Measurements from ENCODE around the gene CCBE1.
"Not testable (repeated sequence)": the region's sequence is repeated elsewhere in the genome, so short reads cannot be mapped to it uniquely, and the experiment has no call there.

Gene CCBE1

DNA sequence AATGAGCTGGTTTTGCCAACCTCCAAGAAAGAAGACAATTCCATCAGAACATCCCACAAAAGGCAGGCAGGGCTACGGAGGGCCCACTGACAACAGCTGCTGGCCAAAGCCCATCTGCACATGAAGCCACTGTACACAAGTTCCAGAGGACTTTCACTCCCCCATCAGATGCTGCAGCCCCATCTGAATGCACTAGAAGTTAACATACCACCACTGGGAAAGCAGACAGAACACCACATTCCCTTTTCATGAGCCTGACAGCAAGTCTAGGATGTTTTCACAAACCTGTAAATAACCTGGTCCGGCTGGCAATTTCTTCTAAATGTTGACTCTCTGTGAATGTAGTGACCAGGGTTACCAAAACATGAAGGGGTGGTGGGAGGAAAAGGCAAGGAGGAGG, 41.5 kb downstream of the CCBE1 start:
- DNase-seq (ENCODE audit: low read depth) = no peak

GRCh38 chr18:59651071-59651470, 46.2 kb downstream of the CCBE1 start:
- DNase-seq (ENCODE audit: low read depth) = no peak

- DNase-seq (ENCODE audit: low read depth) = no peak
These were observed 46.9 kb downstream of the CCBE1 start for GRCh38 chr18:59650266-59650820.

- DNase-seq (ENCODE audit: low read depth) = no peak
These were observed 47.6 kb downstream of the CCBE1 start for GRCh38 chr18:59649591-59649990.

- not testable (repeated sequence) for DNase-seq (ENCODE audit: low read depth)
These were observed 48.8 kb downstream of the CCBE1 start for GRCh38 chr18:59648469-59648868.

DNA sequence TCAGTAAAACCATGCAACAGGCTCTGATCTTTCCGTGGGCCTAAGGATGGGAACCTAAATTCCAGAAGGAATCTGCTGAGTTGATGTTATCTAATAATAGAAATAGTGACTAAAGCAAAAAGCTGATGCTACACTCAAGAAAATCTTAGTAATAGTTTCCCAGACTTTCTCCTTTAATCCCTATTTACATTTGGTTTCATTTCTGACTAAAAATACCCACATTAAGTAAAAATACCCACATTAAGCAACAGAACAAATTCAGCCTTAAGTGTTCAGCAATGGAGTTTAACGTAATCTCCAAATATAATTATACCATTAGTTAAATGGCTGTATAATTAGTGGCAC, 50.3 kb downstream of the CCBE1 start:
- DNase-seq (ENCODE audit: low read depth) = no peak

DNA sequence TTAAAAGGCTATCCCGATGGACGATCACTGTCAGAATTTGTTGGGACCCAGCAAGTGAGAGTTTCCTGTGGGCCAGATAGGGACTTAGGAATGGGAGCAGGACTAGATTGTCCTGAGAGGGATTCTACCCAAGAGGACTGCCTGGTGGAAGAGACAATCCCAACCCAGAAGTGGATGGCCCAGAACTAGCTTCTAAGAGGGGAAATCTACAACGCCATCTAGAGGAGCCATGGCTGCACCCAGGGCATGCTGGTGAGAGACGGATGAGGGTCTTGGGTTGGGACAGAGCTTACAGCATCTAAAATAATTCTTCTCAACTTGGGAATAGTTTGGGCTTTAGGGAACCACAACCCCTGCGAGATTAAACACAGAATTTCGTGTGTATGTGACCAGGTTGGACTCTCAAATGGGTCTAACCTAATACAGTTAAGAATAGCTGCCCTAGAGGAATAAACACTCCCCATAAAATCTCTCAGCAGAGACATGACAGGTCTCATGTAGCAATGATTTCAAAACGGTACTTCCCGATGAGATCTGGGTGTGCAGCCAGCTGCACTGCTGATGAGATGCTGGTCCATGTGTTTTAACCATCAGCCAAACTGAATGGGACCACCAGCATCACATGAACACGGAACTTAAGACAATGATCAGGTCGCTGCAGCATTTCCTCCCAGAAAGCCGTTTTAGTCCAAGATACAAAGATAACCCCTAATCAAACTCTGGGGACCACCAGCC, 50.8 kb downstream of the CCBE1 start:
- DNase-seq (ENCODE audit: low read depth) = no peak

GRCh38 chr18:59643740-59644139, 53.5 kb downstream of the CCBE1 start:
- DNase-seq (ENCODE audit: low read depth) = no peak

DNA sequence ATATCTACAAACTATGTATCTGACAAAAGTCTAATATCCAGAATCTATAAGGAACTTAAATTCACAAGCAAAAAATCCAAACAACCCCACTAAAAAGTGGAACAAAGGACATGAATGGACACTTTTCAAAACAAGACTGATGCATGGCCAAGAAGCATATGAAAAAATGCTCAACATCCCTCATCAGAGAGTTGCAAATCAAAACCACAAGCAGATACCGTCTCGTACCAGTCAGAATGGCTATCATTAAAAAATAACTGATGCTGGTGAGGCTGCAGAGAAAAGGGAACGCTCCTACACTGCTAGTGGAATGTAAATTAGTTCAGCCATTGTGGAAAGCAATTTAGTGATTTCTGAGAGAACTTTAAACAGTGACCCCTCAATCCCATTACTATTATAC, 56.5 kb downstream of the CCBE1 start:
- DNase-seq (ENCODE audit: low read depth) = no peak

GRCh38 chr18:59639821-59640220, 57.4 kb downstream of the CCBE1 start:
- no peak for DNase-seq (ENCODE audit: low read depth)

DNA sequence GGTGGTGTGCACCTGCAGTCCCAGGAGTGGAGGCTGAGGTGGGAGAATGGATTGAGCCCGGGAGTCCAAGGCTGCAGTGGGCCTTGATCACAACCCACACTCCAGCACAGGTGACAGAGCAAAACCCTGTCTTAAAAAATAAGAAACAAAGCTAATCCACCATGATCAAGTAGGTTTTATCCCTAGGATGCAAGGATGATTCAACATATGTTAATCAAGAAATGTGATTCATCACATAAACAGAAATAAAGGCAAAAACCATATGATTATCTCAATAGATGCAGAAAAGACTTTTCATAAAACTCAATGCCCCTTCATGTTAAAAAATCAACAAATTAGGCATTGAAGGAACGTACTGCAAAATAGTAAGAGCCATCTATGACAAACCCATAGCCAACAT, 58.1 kb downstream of the CCBE1 start:
- no peak for DNase-seq (ENCODE audit: low read depth)

- no peak for DNase-seq (ENCODE audit: low read depth)
These were observed 63.2 kb downstream of the CCBE1 start for GRCh38 chr18:59633961-59634485.

GRCh38 chr18:59633317-59633716, 63.9 kb downstream of the CCBE1 start:
- no peak for DNase-seq (ENCODE audit: low read depth)

- DNase-seq (ENCODE audit: low read depth) = no peak
These were observed 65.5 kb downstream of the CCBE1 start for GRCh38 chr18:59631583-59632181.

- DNase-seq (ENCODE audit: low read depth) = no peak
These were observed 67.3 kb downstream of the CCBE1 start for GRCh38 chr18:59629894-59630293.

DNA sequence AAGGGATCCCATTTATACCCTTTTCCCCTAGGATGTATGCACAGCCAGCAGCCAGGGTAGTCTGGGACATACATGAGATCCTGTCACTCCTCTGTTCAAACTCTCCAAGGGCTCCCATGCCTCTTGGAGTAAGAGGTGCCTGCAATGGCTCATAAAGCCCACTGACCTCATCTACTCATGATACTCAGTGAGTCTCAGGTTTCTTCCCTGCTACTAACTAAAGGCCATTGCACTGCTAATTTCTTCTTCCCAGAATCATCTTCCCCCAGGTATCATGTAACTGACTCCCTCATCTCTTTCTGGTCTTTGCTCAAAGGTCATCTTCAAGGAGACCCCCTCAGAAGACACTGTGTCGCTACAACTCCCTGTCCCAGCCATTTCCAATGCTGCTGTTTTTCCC, 68.2 kb downstream of the CCBE1 start:
- no peak for DNase-seq (ENCODE audit: low read depth)

- no peak for DNase-seq (ENCODE audit: low read depth)
These were observed 69.8 kb downstream of the CCBE1 start for GRCh38 chr18:59627414-59627813.

GRCh38 chr18:59624369-59624765, 72.9 kb downstream of the CCBE1 start:
- no peak for DNase-seq (ENCODE audit: low read depth)

- DNase-seq (ENCODE audit: low read depth) = no peak
These were observed 73.5 kb downstream of the CCBE1 start for GRCh38 chr18:59623456-59624368.

DNA sequence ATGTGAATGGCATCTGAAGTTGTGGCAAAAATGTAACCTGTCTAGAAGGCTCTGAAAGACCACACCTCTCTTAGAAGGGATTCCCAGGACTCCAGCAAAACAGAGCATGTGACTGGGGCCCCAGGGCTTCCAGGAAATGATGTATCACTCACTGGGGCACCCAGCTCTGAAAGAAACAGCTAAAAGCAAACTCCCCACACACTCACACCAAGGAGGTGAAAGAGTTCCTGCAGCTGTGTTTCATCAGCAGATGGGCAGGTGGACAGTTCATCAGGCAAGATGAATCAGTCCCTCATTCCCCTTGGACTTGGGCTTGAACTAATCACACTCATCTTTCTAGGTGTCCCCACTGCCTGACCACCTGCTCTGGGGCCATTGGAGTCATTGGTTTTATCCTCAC, 76.2 kb downstream of the CCBE1 start:
- DNase-seq (ENCODE audit: low read depth) = no peak

GRCh38 chr18:59620381-59620780, 76.8 kb downstream of the CCBE1 start:
- DNase-seq (ENCODE audit: low read depth) = no peak

DNA sequence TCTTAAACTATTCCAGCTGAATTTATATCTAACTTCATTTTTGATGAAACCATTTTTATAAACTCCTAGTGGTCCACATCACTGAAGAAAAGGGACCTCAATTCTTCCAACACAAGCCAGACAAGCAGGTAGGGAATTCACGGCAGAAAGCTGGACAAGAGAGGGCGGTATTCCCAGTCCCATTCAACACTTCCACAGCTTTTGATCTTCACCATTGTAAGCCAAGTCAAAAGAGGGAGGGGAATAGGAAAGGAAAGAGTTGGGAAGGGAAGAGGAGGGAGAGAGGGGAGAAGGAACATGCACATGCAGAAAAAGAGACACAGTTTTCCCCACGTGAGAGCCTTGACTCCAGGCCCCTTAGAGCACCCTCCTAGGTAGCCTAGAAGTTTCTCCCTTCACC, 77.4 kb downstream of the CCBE1 start:
- no peak for DNase-seq (ENCODE audit: low read depth)
